Measurements from ENCODE around the gene GDF10. TPM values are rescaled to one million over a fixed set of nuclear protein-coding genes. Genes with fewer than 3 reads are reported as not detected.

GDF10 gene
- total RNA-seq, 1 experiment from 2014 or later: not detected

DNA sequence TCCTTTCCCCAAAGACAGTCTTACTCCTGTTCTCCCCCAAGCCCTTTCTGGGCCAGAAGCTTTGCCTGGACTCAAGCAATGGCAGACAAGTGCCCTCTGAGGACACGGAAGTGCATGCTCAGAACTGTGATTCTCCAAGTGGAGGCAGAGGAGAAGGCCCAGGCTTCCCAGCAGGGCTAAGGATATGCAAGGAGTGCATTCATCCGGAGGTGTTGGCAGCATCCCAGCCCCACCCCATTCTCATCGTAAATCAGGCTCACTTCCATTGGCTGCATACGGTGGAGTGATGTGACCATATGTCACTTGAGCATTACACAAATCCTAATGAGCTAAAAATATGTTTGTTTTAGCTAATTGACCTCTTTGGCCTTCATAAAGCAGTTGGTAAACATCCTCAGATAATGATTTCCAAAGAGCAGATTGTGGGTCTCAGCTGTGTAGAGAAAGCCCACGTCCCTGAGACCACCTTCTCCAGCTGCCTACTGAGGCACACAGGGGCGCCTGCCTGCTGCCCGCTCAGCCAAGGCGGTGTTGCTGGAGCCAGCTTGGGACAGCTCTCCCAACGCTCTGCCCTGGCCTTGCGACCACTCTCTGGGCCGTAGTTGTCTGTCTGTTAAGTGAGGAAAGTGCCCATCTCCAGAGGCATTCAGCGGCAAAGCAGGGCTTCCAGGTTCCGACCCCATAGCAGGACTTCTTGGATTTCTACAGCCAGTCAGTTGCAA is 46.7 kb downstream of the GDF10 start:
- Mint-ChIP-seq H3K4me3 (ENCODE audit: unreplicated experiment) (no peak overlapping the region), H3K4me1 (ENCODE audit: insufficient read depth, unreplicated experiment) (no peaks in the 10 kb centered on the region), H3K27me3 (ENCODE audit: insufficient read depth, unreplicated experiment) (no peaks in the 10 kb centered on the region), H3K36me3 (ENCODE audit: insufficient read depth, unreplicated experiment) (no peaks in the 10 kb centered on the region), H3K9me3 (ENCODE audit: unreplicated experiment) (no peaks in the 10 kb centered on the region), H3K27ac (ENCODE audit: low read depth, unreplicated experiment) (no peak overlapping the region)
- intact Hi-C loops (cut with micrococcal nuclease): loop anchor here (10.0 kb wide), 1 partner anchor 322 kb away; no protein-coding TSS in a partner anchor
- ChIA-PET CTCF (interaction anchor here (0.6 to 1.6 kb wide), 4 partner anchors 14 to 320 kb away, joined by 3 to 5 read pairs (median 3); no protein-coding TSS in a partner anchor), POLR2A (no interaction called here)
- no peak for TF ChIP-seq CTCF (IDR thresholded peaks at IDR 0.05; ENCODE audit: unreplicated experiment)
- DNase-seq (ENCODE audit: unreplicated experiment): peak; percentile 23
- BruUV-seq (replicated peaks): no TSS peak

GRCh38 chr10:47347303-47347675 is 47.3 kb downstream of the GDF10 start:
- intact Hi-C loops (cut with micrococcal nuclease): loop anchor here (10.0 kb wide), 1 partner anchor 322 kb away; no protein-coding TSS in a partner anchor
- TF ChIP-seq CTCF (IDR thresholded peaks at IDR 0.05; ENCODE audit: unreplicated experiment): no peak
- H3K27me3 Mint-ChIP-seq (ENCODE audit: insufficient read depth, unreplicated experiment): no peaks in the 10 kb centered on the region
- H3K4me3 Mint-ChIP-seq (ENCODE audit: unreplicated experiment): no peak overlapping the region
- CTCF ChIA-PET: interaction anchor here (0.8 to 1.1 kb wide), 2 partner anchors 37 to 52 kb away, joined by 3 to 4 read pairs; partner anchors contain the start of gene ZNF488
- no peaks in the 10 kb centered on the region for H3K36me3 Mint-ChIP-seq (ENCODE audit: insufficient read depth, unreplicated experiment)
- POLR2A ChIA-PET: no interaction called here
- no peaks in the 10 kb centered on the region for H3K4me1 Mint-ChIP-seq (ENCODE audit: insufficient read depth, unreplicated experiment)
- DNase-seq (ENCODE audit: unreplicated experiment): no peak
- no peaks in the 10 kb centered on the region for H3K9me3 Mint-ChIP-seq (ENCODE audit: unreplicated experiment)
- no peak overlapping the region for H3K27ac Mint-ChIP-seq (ENCODE audit: low read depth, unreplicated experiment)
- BruUV-seq (replicated peaks): no TSS peak

- no TSS peak for BruUV-seq (replicated peaks)
- H3K9me3 Mint-ChIP-seq (ENCODE audit: unreplicated experiment): no peaks in the 10 kb centered on the region
- no peak for DNase-seq (ENCODE audit: unreplicated experiment)
- no peaks in the 10 kb centered on the region for H3K27me3 Mint-ChIP-seq (ENCODE audit: insufficient read depth, unreplicated experiment)
- TF ChIP-seq CTCF (IDR thresholded peaks at IDR 0.05; ENCODE audit: unreplicated experiment): no peak
- no peak within 1 kb of the TSS for H3K27ac Mint-ChIP-seq (ENCODE audit: low read depth, unreplicated experiment)
- H3K4me3 Mint-ChIP-seq (ENCODE audit: unreplicated experiment): no peak within 1 kb of the TSS
- H3K4me1 Mint-ChIP-seq (ENCODE audit: insufficient read depth, unreplicated experiment): no peaks in the 10 kb centered on the region
- no peaks in the 10 kb centered on the region for H3K36me3 Mint-ChIP-seq (ENCODE audit: insufficient read depth, unreplicated experiment)
- CTCF ChIA-PET: interaction anchor here (0.6 to 1.1 kb wide), 3 partner anchors 35 to 51 kb away, joined by 3 to 4 read pairs (median 3); partner anchors contain the start of gene ZNF488
- intact Hi-C loops (cut with micrococcal nuclease): loop anchor here (10.0 kb wide), 1 partner anchor 323 kb away; no protein-coding TSS in a partner anchor
- POLR2A ChIA-PET: no interaction called here
Measured at GRCh38 chr10:47348138-47348651, 48.2 kb downstream of the GDF10 start, which contains the start of gene RBP3. Gene RBP3 (plus strand): TSS chr10:47348363. CDS start chr10:47348485, 122 bp downstream.

DNA sequence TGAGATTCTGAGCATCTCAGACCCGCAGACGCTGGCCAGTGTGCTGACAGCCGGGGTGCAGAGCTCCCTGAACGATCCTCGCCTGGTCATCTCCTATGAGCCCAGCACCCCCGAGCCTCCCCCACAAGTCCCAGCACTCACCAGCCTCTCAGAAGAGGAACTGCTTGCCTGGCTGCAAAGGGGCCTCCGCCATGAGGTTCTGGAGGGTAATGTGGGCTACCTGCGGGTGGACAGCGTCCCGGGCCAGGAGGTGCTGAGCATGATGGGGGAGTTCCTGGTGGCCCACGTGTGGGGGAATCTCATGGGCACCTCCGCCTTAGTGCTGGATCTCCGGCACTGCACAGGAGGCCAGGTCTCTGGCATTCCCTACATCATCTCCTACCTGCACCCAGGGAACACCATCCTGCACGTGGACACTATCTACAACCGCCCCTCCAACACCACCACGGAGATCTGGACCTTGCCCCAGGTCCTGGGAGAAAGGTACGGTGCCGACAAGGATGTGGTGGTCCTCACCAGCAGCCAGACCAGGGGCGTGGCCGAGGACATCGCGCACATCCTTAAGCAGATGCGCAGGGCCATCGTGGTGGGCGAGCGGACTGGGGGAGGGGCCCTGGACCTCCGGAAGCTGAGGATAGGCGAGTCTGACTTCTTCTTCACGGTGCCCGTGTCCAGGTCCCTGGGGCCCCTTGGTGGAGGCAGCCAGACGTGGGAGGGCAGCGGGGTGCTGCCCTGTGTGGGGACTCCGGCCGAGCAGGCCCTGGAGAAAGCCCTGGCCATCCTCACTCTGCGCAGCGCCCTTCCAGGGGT is 48.9 kb downstream of the GDF10 start:
- Mint-ChIP-seq H3K4me1 (ENCODE audit: insufficient read depth, unreplicated experiment) (no peaks in the 10 kb centered on the region), H3K27me3 (ENCODE audit: insufficient read depth, unreplicated experiment) (no peaks in the 10 kb centered on the region), H3K9me3 (ENCODE audit: unreplicated experiment) (no peaks in the 10 kb centered on the region), H3K27ac (ENCODE audit: low read depth, unreplicated experiment) (no peak overlapping the region), H3K4me3 (ENCODE audit: unreplicated experiment) (no peak overlapping the region), H3K36me3 (ENCODE audit: insufficient read depth, unreplicated experiment) (no peaks in the 10 kb centered on the region)
- no TSS peak for BruUV-seq (replicated peaks)
- CTCF ChIA-PET: interaction anchor here (0.6 to 1.1 kb wide), 2 partner anchors 36 to 50 kb away, joined by 3 read pairs; no protein-coding TSS in a partner anchor
- POLR2A ChIA-PET: no interaction called here
- TF ChIP-seq CTCF (IDR thresholded peaks at IDR 0.05; ENCODE audit: unreplicated experiment): no peak
- intact Hi-C loops (cut with micrococcal nuclease): loop anchor here (10.0 kb wide), 1 partner anchor 324 kb away; no protein-coding TSS in a partner anchor
- no peak for DNase-seq (ENCODE audit: unreplicated experiment)

All from MCF 10A (cell line).